Heart right ventricle (tissue), 16 donors: Measurements from ENCODE around the gene OR4K15. TPM values are rescaled to one million over a fixed set of nuclear protein-coding genes. Genes with fewer than 3 reads are reported as not detected.

Experiments
- ATAC-seq, 8 donors: fragments of 200-7000 bp; cut with Tn5 transposase; one replicate each; pipeline ENCODE4 v1.9.1; 2020; ENCODE audit warnings: mild to moderate bottlenecking in 8 of 8, moderate library complexity in 8 of 8, moderate number of reproducible peaks in 1 of 8
- DNase-seq, 2 donors: peaks; one replicate each; pipeline ENCODE4 v3.0.0-alpha.2; 2020
- H3K27ac ChIP-seq, 10 donors: fragments of 200-600 bp; sonication (generic) in 2 of 10; one replicate each; pipeline versions ENCODE4 v1.5.0 to v1.8.0; 2020 to 2022; ENCODE audit warnings: mild to moderate bottlenecking in 3 of 10
- H3K27me3 ChIP-seq, 7 donors: fragments of 200-600 bp; one replicate each; pipeline ENCODE4 v1.8.0; 2021 to 2022; ENCODE audit warnings: mild to moderate bottlenecking in 2 of 7
- H3K36me3 ChIP-seq, 9 donors: fragments of 200-600 bp; sonication (generic) in 1 of 9; one replicate each; pipeline versions ENCODE4 v1.5.0 to v1.8.0; 2020 to 2022; ENCODE audit warnings: mild to moderate bottlenecking in 2 of 9
- H3K4me1 ChIP-seq, 9 donors: fragments of 200-600 bp; sonication (generic) in 1 of 9; one replicate each; pipeline versions ENCODE4 v1.5.0 to v1.8.0; 2020 to 2022; ENCODE audit warnings: mild to moderate bottlenecking in 4 of 9
- H3K4me3 ChIP-seq, 10 donors: fragments of 200-600 bp; sonication (generic) in 2 of 10; one replicate each; pipeline versions ENCODE4 v1.5.0 to v1.8.0; 2020 to 2022; ENCODE audit warnings: mild to moderate bottlenecking in 7 of 10, moderate library complexity in 2 of 10
- H3K9me3 ChIP-seq, 11 donors: fragments of 200-600 bp in 10 of 11; sonication (generic) in 2 of 11; one replicate each; pipeline versions ENCODE4 v1.5.0 to v1.8.0; 2013 to 2022; ENCODE audit warnings: mild to moderate bottlenecking in 2 of 11, control low read depth in 1 of 11, moderate library complexity in 1 of 11
- CTCF ChIP-seq, 9 donors: fragments of 200-600 bp; sonication (generic) in 2 of 9; IDR thresholded peaks; one replicate each; pipeline versions ENCODE4 v1.5.0 to v1.8.0; 2021 to 2022; ENCODE audit warnings: antibody characterized with exemption in 9 of 9, mild to moderate bottlenecking in 5 of 9, moderate library complexity in 1 of 9
- WGBS, 2 donors: extraction: QIAGEN DNeasy Blood & Tissue Kit; methylation state at CpG; one replicate each; pipeline ENCODE4 v1.1.7; 2013; ENCODE audit warnings: inconsistent platforms in 1 of 2; 5-methylcytosine and 5-hydroxymethylcytosine counted together
- intact Hi-C, 10 donors: fragments of 100-400 bp; cut with DNase I; formaldehyde crosslinking; loops; one replicate each; pipeline versions ENCODE4 v1.11.1 to v1.14.2; 2022
- polyA plus RNA-seq, 2 donors: library from polyadenylated mRNA; stranded (reverse); fragments of 200-250 nt; gene quantifications; one replicate each; pipeline ENCODE4 v1.2.3, GENCODE V29; 2013
- total RNA-seq, 10 donors: library from RNA; stranded (reverse); fragmentation: NEBNext Ultra II Directional in 3 of 10; extraction: Animal tissue kit (Norgen Biotek cat#: 25700) in 3 of 10; gene quantifications; one replicate each; pipeline versions ENCODE4 v1.2.1 to v1.2.4, GENCODE V29; 2021 to 2023
- donor health status: Arrhythmogenic right ventricular cardiomyopathy.
- donor health status: ischemic (EF 13 %, LVEDD 7.1; RV severe dilation, severe dysfunction).
- donor health status: healthy with polysubstance abuse.
- donor health status: DM: no; HTN: yes; CAD: no.
- donor health status: DM: no; HTN: no; CAD: no.
- donor health status: ischemic (EF 25% LVEDD 6.9; RV normal size, moderate dysfunction).
- donor health status: ischemic (EF 25% LVEDD 5.7; RV mildly dilated, moderate dysfunction).
- donor health status: healthy.
- donor health status: DM: yes; HTN: yes; CAD: no.
- donor health status: Ischemic cardiomyopathy.
- donor health status: ischemic (EF 35%, LVEDD 5.7; RV mildly dilated, moderate dysfunction).
- donor health status: nonischemic (EF 11% LVEDD 7.7; RV severe dilation, severe dysfunction).
- donor health status: DM: yes; HTN: yes; CAD: no.
- donor health status: PGD.
- donor health status: ischemic (EF 29% LVEDD 5.4; RV normal size, mild dysfunction).
- donor health status: nonischemic (EF 23%, LVEDD 6.1; RV moderate dilation, normal function).

Gene OR4K15
- total and polyA plus RNA-seq, 12 donors = not detected

DNA sequence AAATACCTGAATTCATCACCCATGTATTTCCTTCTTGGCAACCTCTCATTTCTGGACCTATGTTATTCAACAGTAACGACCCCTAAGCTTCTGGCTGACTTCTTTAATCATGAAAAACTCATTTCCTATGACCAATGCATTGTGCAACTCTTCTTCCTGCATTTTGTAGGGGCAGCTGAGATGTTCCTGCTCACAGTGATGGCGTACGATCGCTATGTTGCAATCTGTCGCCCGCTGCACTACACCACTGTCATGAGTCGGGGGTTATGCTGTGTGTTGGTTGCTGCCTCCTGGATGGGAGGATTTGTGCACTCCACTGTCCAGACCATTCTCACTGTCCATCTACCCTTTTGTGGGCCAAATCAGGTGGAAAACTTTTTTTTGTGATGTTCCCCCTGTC lies 26.9 kb downstream of the OR4K15 start:
- DNase-seq (no peak), ATAC-seq (no peak)
- Histone ChIP-seq H3K9me3 (peaks cover 0 to 10% (median 0%) of the 10 kb centered on the region in 11 donors), H3K36me3 (no peaks in the 10 kb centered on the region), H3K4me1 (no peaks in the 10 kb centered on the region), H3K27me3 (no peaks in the 10 kb centered on the region), H3K27ac (no peak overlapping the region), H3K4me3 (no peak overlapping the region)
- intact Hi-C loops = no loop called here
- 76 to 82% methylated on average over 7 of the region's 7 CpGs for WGBS, 2 donors
- no peak for TF ChIP-seq CTCF (IDR thresholded peaks at IDR 0.05)

DNA sequence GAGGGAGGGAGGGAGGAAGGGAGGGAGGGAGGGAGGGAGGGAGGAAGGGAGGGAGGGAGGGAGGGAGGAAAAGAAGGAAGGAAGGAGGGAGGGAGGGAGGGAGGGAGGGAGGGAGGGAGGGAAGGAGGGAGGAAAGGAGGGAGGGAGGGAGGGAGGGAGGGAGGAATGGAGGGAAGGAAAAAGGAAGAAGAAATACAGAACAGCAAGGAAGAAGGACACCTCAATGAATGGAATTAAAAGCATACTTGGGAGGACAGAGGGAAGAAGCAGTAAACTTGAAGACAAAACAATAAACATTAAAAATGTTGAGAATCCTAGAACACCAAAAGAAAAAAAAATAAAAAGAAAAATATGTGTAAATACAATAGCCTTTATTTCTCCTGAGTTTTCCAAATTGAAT lies 32.8 kb downstream of the OR4K15 start:
- intact Hi-C loops = no loop called here
- Histone ChIP-seq H3K27ac (no peak overlapping the region), H3K36me3 (no peaks in the 10 kb centered on the region), H3K4me3 (no peak overlapping the region), H3K27me3 (no peaks in the 10 kb centered on the region), H3K9me3 (peaks cover 0 to 20% (median 3%) of the 10 kb centered on the region in 11 donors), H3K4me1 (no peaks in the 10 kb centered on the region)
- DNase-seq (no peak), ATAC-seq (no peak)
- TF ChIP-seq CTCF (IDR thresholded peaks at IDR 0.05) = no peak

DNA sequence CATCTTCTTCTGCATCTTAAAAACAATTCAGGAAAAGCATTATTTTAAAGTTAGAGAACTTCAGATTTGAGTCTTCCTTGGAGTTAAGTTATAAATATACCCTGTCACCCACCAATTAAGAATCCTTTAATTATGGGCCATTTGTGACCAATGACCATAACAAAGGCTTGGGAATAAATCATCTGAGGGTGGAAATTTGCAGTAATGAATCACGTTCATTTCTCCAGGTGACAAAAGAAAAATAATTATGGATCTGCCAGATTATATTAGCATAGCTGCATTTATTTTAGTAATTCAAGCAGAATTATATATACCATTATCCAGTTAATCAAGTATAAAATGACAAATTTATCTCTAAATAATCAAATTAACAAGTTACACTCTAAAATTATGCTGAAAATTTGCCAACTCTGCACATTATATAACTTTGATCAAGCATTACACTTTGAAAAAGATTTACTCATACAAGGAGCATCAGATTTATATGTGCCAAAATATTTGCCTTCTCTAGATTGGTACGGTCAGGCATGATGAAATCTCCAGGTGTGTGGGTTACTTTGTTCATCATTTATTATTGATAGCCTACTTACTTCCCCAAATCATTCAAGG lies 44.0 kb downstream of the OR4K15 start, which contains the start of gene OR4K14:
Gene OR4K14 (minus strand): TSS at position 51 of the 609 bp plus-strand sequence. CDS start 4,114 bp downstream, outside the sequence.
- H3K9me3 ChIP-seq = peaks cover 0 to 7% (median 0%) of the 10 kb centered on the region in 11 donors
- no peaks in the 10 kb centered on the region for H3K4me1 ChIP-seq
- H3K36me3 ChIP-seq = no peaks in the 10 kb centered on the region
- no peaks in the 10 kb centered on the region for H3K27me3 ChIP-seq
- ATAC-seq (no peak), DNase-seq (no peak)
- intact Hi-C loops = no loop called here
- no peak for TF ChIP-seq CTCF (IDR thresholded peaks at IDR 0.05)
- no peak within 1 kb of the TSS for H3K4me3 ChIP-seq
- 57 to 59% methylated on average over 2 of the region's 2 CpGs for WGBS, 2 donors
- H3K27ac ChIP-seq = no peak within 1 kb of the TSS

Other genes starting within 250 kb of the OR4K15 start
- gene OR4Q3, start 232.0 kb upstream of the OR4K15 start, total RNA-seq = not detected
- not detected for gene OR4Q3, start 232.0 kb upstream of the OR4K15 start, polyA plus RNA-seq
- not detected for gene OR4M1, start 202.1 kb upstream of the OR4K15 start, total RNA-seq
- gene OR4M1, start 202.1 kb upstream of the OR4K15 start, polyA plus RNA-seq = not detected
- not detected for gene OR4N2, start 171.8 kb upstream of the OR4K15 start, total RNA-seq
- not detected for gene OR4N2, start 171.8 kb upstream of the OR4K15 start, polyA plus RNA-seq
- not detected for gene OR4K2, start 100.4 kb upstream of the OR4K15 start, total RNA-seq
- gene OR4K2, start 100.4 kb upstream of the OR4K15 start, polyA plus RNA-seq = not detected
- not detected for gene OR4K5, start 55.0 kb upstream of the OR4K15 start, total RNA-seq
- not detected for gene OR4K5, start 55.0 kb upstream of the OR4K15 start, polyA plus RNA-seq
- not detected for gene OR4K1, start 44.7 kb upstream of the OR4K15 start, total RNA-seq
- gene OR4K1, start 44.7 kb upstream of the OR4K15 start, polyA plus RNA-seq = not detected
- not detected for gene OR4Q2, start 26.6 kb downstream of the OR4K15 start, total RNA-seq
- gene OR4Q2, start 26.6 kb downstream of the OR4K15 start, polyA plus RNA-seq = not detected
- not detected for gene OR4K14, start 43.7 kb downstream of the OR4K15 start, total RNA-seq
- not detected for gene OR4K14, start 43.7 kb downstream of the OR4K15 start, polyA plus RNA-seq
- not detected for gene OR4K13, start 60.4 kb downstream of the OR4K15 start, total RNA-seq
- gene OR4K13, start 60.4 kb downstream of the OR4K15 start, polyA plus RNA-seq = not detected
- not detected for gene OR4L1, start 84.5 kb downstream of the OR4K15 start, total RNA-seq
- not detected for gene OR4L1, start 84.5 kb downstream of the OR4K15 start, polyA plus RNA-seq
- gene OR4K17, start 135.1 kb downstream of the OR4K15 start, total RNA-seq = not detected
- gene OR4K17, start 135.1 kb downstream of the OR4K15 start, polyA plus RNA-seq = not detected
- gene OR4N5, start 163.2 kb downstream of the OR4K15 start, total RNA-seq = not detected
- not detected for gene OR4N5, start 163.2 kb downstream of the OR4K15 start, polyA plus RNA-seq
- gene OR11G2, start 215.3 kb downstream of the OR4K15 start, total RNA-seq = not detected
- not detected for gene OR11G2, start 215.3 kb downstream of the OR4K15 start, polyA plus RNA-seq
- not detected for gene OR11H6, start 248.1 kb downstream of the OR4K15 start, total RNA-seq
- not detected for gene OR11H6, start 248.1 kb downstream of the OR4K15 start, polyA plus RNA-seq